ENCODE results near the gene VTN.

- TF ChIP-seq POLR2A (IDR thresholded peaks at IDR 0.05): no peak
- TF ChIP-seq, protein P1, sequence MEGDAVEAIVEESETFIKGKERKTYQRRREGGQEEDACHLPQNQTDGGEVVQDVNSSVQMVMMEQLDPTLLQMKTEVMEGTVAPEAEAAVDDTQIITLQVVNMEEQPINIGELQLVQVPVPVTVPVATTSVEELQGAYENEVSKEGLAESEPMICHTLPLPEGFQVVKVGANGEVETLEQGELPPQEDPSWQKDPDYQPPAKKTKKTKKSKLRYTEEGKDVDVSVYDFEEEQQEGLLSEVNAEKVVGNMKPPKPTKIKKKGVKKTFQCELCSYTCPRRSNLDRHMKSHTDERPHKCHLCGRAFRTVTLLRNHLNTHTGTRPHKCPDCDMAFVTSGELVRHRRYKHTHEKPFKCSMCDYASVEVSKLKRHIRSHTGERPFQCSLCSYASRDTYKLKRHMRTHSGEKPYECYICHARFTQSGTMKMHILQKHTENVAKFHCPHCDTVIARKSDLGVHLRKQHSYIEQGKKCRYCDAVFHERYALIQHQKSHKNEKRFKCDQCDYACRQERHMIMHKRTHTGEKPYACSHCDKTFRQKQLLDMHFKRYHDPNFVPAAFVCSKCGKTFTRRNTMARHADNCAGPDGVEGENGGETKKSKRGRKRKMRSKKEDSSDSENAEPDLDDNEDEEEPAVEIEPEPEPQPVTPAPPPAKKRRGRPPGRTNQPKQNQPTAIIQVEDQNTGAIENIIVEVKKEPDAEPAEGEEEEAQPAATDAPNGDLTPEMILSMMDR (IDR thresholded peaks at IDR 0.05): no peak
Measured at GRCh38 chr17:28406473-28406814, 36.3 kb upstream of the VTN start.
